ENCODE results near the gene KRT79.

DNA sequence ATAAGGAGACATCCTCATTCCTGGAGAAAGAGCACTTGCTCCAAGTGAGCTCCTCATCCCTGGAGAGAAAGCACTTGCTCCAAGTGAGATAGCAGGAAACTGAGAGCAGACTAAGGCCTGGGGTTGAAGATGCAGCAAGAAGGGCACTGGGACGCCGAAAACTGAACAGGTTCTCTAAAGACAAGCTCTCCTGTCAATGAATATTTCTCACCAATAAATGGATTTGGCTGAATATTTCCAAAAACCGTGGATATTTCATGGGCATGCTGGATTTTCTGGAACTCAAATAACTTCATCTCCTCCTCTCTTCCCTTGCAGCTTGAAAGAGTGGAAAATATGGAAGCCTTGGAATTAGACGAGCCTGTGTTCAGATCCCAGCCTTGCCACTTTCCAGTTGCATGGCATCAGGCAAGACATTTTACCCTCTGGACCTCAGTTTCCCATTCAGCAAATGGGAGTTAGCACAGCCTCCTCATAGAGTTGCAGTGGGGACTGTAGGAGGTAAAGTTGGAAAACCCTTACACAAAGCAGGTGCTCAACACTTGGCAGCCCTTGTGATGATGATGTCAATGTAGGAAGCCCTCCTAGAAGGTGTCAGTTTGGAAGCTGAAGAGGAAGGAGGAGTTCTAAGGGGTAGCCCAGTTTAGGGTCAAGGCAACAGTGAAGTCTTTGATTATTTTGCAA is 52.6 kb downstream of the KRT79 start:
- TF ChIP-seq, protein P1, sequence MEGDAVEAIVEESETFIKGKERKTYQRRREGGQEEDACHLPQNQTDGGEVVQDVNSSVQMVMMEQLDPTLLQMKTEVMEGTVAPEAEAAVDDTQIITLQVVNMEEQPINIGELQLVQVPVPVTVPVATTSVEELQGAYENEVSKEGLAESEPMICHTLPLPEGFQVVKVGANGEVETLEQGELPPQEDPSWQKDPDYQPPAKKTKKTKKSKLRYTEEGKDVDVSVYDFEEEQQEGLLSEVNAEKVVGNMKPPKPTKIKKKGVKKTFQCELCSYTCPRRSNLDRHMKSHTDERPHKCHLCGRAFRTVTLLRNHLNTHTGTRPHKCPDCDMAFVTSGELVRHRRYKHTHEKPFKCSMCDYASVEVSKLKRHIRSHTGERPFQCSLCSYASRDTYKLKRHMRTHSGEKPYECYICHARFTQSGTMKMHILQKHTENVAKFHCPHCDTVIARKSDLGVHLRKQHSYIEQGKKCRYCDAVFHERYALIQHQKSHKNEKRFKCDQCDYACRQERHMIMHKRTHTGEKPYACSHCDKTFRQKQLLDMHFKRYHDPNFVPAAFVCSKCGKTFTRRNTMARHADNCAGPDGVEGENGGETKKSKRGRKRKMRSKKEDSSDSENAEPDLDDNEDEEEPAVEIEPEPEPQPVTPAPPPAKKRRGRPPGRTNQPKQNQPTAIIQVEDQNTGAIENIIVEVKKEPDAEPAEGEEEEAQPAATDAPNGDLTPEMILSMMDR (IDR thresholded peaks at IDR 0.05; ENCODE audit: low read length) = no peak
- no peak for TF ChIP-seq EZH2 (IDR thresholded peaks at IDR 0.05; ENCODE audit: borderline replicate concordance, low read length)

All from OCI-LY1 (cell line).